ENCODE measurements around the gene RALGAPA2.

RALGAPA2 gene

GRCh38 chr20:20683020-20683419 is 29.4 kb downstream of the RALGAPA2 start:
- DNase-seq, result no peak

GRCh38 chr20:20680991-20681508 is 31.4 kb downstream of the RALGAPA2 start:
- DNase-seq, result no peak

GRCh38 chr20:20679316-20679715 is 33.1 kb downstream of the RALGAPA2 start:
- no peak for DNase-seq

GRCh38 chr20:20677186-20677585 is 35.3 kb downstream of the RALGAPA2 start:
- peak; percentile 73 to 78 for DNase-seq

DNA sequence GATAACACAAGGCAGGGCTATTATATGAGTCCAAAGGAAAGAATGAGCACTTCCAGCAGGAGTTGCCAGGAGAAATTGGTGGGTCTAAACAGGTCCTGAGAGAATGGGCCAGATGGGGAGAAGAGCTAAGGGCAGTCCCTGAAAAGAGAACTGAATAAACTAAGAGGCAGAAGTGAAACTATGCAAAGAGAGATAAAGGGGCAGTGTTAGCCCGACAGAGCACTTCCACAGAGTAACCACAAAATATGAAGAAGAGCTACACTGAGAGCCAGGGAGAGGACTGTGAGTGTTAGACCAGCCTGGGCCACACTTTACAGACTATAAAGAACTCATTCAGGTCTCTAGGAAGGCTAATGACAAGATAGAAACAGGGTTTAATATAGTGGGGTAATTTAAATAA is 43.8 kb downstream of the RALGAPA2 start:
- DNase-seq, result no peak

GRCh38 chr20:20666359-20666758 is 46.1 kb downstream of the RALGAPA2 start:
- DNase-seq, result no peak

DNA sequence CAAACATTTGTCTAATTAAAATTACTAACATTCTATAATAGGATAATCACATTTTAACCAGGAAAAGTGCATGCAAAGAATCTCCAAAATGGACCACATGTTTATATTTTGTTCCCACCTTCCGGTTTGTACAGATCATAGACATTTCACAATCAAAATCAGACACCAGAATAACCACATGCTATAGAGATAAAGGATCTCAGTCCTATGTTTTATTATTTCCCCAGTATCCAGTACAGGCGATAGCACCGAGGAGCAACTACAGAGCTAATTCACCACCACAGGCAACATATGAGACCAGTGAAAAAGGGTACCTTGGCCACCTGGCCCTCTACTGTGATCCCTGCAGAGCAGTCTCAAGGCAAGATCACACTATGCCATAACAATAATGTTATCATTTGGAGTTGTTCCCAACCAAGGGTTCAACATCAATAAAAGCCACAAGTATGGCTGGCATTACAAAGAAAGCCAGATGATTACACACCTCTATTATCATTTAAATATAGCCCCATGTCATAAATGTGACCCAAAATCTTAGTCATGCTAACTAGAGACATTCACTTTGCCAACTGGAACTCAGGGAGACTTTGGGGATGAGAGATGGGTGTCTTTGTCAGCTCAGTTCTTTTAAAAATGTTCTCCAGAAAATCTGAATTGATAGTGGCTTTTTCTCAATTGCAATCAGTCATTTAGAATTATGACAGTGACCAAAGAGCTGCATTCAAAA is 46.7 kb downstream of the RALGAPA2 start:
- DNase-seq, result no peak

GRCh38 chr20:20664795-20665589 is 47.5 kb downstream of the RALGAPA2 start:
- DNase-seq, result peak; percentile 44 to 64

GRCh38 chr20:20663841-20664240 is 48.6 kb downstream of the RALGAPA2 start:
- no peak for DNase-seq

DNA sequence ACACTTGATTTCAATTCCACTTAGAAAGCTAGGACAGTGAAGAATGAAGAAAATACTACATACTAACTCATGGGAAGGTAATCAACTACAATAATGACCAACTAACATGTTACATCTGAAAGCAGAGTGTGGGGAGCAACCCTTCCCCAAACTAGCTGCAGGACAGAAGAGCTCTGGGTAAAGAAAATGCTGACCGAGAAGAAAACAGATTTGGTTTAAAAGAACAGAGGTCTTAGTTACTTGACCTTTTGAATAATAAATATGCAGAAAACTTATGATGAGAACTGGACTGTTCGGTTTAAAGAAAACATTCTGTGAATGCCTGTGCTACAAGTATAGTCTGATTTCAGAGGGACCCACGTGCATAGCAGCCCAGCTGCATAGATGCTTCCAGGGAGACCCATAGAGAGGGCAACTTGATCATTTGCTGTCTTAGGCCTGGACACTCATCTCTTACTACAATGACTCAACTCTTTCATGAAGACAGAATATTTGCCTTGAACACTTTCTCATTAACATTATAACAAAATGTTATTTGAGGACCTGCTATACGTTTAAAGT is 53.5 kb downstream of the RALGAPA2 start:
- no peak for DNase-seq

GRCh38 chr20:20658123-20658522 is 54.3 kb downstream of the RALGAPA2 start:
- no peak for DNase-seq

GRCh38 chr20:20657092-20657491 is 55.4 kb downstream of the RALGAPA2 start:
- no peak for DNase-seq

DNA sequence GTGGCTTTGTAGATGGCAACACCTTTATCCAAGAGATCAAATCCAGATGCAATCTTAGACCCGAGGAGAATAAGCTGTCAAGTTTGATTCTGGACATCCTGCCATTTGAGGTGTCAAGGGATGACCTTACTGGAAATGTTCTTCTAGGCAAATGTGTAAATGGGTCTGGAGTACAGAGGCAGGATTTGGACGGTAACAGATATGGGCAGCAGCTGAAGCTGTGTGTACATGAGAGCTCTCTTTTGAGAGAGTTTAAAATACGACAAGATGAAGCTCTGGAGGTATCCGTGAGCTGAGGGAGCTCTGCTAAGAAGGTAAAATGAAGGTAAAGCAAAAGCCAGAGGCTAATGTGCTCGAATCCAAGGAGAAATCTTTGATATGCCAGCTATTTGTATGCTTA is 56.6 kb downstream of the RALGAPA2 start:
- DNase-seq, result no peak

DNA sequence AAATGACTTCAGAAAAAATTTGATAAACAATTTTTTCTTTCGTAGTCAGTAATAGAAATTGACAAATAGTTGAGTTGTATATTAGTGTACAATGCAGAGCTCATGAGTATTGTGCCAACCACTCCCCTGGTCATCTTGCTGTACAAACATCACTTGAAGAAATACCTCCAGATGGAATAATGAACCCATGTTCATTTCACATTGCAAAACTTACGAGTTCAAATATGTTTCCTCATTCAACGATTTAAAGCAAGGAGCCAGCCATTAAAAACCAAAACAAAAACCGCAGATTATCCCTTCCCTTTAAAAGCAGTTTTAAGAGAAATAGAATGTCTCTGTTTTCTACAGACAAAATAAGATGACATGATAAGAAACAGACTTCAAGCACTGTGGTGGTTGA is 62.5 kb downstream of the RALGAPA2 start:
- no peak for DNase-seq

DNA sequence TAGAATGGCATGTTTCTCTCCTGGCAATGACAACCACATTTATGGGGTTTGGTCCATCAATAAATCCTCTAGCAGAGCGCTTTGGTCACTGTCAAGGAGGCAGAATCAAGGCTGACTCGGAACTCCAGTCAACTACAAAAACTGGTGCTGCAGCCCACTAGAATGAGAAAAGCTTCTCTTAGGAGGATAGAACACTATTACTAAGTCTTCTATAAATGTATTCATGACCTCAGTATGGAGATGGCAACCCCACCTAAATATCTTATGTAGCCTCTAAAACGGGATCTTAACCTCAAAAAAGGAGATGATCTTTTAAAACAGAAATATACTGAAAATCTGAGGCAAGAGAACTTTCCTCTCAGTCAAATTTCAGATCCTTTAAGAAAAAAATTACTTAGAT is 68.5 kb downstream of the RALGAPA2 start:
- no peak for DNase-seq

DNA sequence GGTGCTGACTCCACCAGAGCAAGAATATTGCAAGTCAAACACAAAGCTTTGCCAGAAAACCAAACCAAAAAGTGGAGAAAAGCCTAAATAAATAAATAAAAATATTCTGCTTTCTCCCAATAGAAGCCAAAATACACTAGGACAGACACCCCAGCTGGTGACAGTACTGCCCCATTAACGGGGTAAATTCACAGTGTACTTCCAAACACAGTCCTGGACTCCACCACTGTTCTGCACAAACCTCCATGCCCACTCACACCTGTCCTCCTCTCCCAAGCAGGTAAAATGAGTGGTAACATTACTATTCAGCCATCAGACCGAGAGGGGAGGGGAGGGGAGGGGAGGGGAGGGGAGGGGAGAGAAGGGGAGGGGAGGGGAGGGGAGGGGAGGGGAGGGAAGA is 70.7 kb downstream of the RALGAPA2 start:
- no peak for DNase-seq

DNA sequence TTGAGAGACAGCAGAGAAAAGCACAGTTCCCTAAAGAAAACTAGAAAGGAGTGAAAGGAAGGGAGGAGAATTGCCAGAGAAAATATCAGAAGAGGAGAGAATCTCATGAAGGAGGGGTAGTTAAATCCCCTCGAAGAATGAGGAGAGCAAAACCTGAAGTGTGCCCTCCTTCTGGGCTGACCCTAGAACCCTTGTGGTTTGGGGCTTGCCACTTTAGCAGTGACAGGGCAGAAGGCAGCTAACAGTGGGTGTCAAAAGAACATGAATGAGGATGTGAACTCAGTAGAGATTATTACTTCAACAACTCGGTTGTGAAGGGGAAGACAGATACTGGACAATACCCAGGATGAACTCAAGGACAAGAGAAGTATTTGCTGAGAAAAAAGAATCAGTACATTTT is 73.6 kb downstream of the RALGAPA2 start:
- no peak for DNase-seq

- no peak for DNase-seq
These were observed 74.3 kb downstream of the RALGAPA2 start for GRCh38 chr20:20637998-20638725.

GRCh38 chr20:20635006-20635405 is 77.4 kb downstream of the RALGAPA2 start:
- DNase-seq, result no peak

GRCh38 chr20:20632644-20633043 is 79.8 kb downstream of the RALGAPA2 start:
- no peak for DNase-seq

GRCh38 chr20:20630551-20630950 is 81.9 kb downstream of the RALGAPA2 start:
- no peak for DNase-seq

DNA sequence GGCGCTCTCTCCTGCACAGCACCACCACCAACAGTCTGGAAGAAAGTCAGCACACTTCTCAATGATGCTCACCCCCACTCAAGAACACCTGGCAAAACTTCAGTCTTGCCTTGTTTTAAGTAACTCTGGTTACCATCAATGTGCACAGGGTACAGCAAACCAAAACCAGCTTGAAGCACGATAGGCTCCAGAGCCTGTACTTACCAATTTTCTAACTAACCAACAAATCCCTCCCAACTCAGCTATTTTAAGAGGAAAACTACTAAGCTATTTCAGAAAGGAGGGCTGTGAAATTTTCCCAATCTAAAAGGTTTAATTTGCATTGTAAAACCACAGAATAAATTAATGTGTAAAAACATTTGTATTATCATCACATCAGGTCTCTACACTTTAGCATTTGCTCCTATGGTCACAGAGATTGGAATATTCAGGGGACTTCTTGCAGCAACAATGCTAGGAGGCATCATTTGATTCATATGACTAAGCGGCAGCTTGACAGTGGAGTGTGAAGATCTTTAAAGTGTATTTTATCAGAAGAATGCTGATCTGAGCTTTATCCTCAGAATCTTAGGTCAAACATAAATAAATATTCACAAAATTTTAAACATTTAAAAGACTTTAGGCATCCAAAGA is 82.8 kb downstream of the RALGAPA2 start:
- DNase-seq, result no peak

GRCh38 chr20:20628314-20628713 is 84.1 kb downstream of the RALGAPA2 start:
- DNase-seq, result no peak
